Colon (tissue), 2 donors: Measurements from ENCODE around the gene STAC2.

Source experiments
- FAIRE-seq: peaks from 2 replicates; lab custom pipeline; 2012; peaks lifted over from hg19 to GRCh38; lab: Jason Lieb, UNC
- donor health status: control.
- donor health status: control.

Gene STAC2

DNA sequence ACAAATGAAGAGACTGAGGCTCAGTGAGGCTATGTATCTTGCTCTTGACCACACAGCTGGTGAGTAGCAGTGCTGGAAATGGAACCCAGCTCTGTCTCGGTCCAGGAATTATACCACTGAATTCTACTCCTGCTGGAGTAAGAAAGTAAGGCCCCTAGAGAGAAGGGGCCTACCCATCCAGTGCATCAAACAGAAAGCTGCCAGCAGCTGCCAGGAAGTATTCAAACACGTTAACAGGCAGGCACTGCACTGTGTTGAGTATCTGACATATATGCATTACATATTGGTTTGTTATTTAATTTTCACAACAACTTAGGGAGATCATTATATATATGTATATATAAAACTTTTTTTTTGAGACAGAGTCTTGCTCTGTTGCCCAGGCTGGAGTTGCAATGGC is 63.8 kb downstream of the STAC2 start:
- no peak for FAIRE-seq
